Panc1 (cell line): ENCODE data around the gene NTN4. TPM values are rescaled to one million over a fixed set of nuclear protein-coding genes. Genes with fewer than 3 reads are reported as not detected.

Source experiments
- ATAC-seq: fragments of 200-7000 bp; cut with Tn5 transposase; 2 replicates; pipeline ENCODE4 v1.9.1; 2020; ENCODE audit warnings: mild to moderate bottlenecking, moderate library complexity
- BruUV-seq: library from RNA; stranded (reverse); fragments of 400-500 nt; replicated peaks from 2 replicates; lab custom pipeline; 2021; lab: Mats Ljungman, UMichigan
- CTCF ChIA-PET: fragments of 300-600 bp; sonication (Branson Sonifier 250); formaldehyde crosslinking; loops from one replicate; lab custom pipeline; 2022; ENCODE audit warnings: antibody characterized with exemption; lab: Charles Lee
- POLR2A ChIA-PET: fragments of 300-600 bp; sonication (Branson Sonifier 250); formaldehyde crosslinking; loops from one replicate; lab custom pipeline; 2022; ENCODE audit warnings: antibody characterized with exemption; lab: Charles Lee
- DNase-seq: peaks from one replicate; pipeline ENCODE4 v3.0.0-alpha.2; 2010; ENCODE audit warnings: low read depth, low spot score
- H3K27ac ChIP-seq: 2 replicates; pipeline ENCODE4 v1.5.1; 2011; ENCODE audit warnings: mild to moderate bottlenecking, low read length, inconsistent platforms
- H3K27me3 ChIP-seq: fragments of 200-500 bp; sonication (Bioruptor generic); 2 replicates; pipeline ENCODE4 v1.6.0; 2014; ENCODE audit warnings: low read length, inconsistent platforms; ENCODE audit not compliant: control insufficient read depth, insufficient read depth
- H3K36me3 ChIP-seq: fragments of 200-500 bp; sonication (Bioruptor generic); 2 replicates; pipeline ENCODE4 v1.5.1; 2014; ENCODE audit warnings: inconsistent platforms, mild to moderate bottlenecking, low read length, moderate library complexity; ENCODE audit not compliant: control insufficient read depth, insufficient read depth
- H3K4me1 ChIP-seq: 2 replicates; pipeline ENCODE4 v1.5.1; 2011; ENCODE audit warnings: inconsistent platforms, mild to moderate bottlenecking, low read length, moderate library complexity; ENCODE audit not compliant: control insufficient read depth, insufficient read depth
- H3K4me3 ChIP-seq, 2 experiments: 2 replicates each; pipeline ENCODE4 v1.5.1; 2011 to 2012; ENCODE audit warnings: low read depth in 2 of 2, low read length in 2 of 2, mild to moderate bottlenecking in 2 of 2, inconsistent platforms in 1 of 2, moderate library complexity in 1 of 2
- H3K9me3 ChIP-seq: fragments of 200-500 bp; sonication (Bioruptor generic); 2 replicates; pipeline ENCODE4 v1.5.1; 2014; ENCODE audit warnings: low read depth, mild to moderate bottlenecking, inconsistent platforms, low read length, moderate library complexity; ENCODE audit not compliant: control insufficient read depth, insufficient read depth
- CTCF ChIP-seq: fragments of 450-650 bp; IDR thresholded peaks from 2 replicates; pipeline ENCODE4 v1.5.1; 2017; ENCODE audit warnings: mild to moderate bottlenecking
- POLR2AphosphoS5 ChIP-seq: IDR thresholded peaks from 2 replicates; pipeline ENCODE4 v1.6.1; 2012; ENCODE audit warnings: mild to moderate bottlenecking, low read depth, low read length, moderate library complexity
- REST ChIP-seq, 2 experiments: IDR thresholded peaks; 2 replicates each; pipeline ENCODE4 v1.6.1; 2011 to 2012; ENCODE audit warnings: low read depth in 2 of 2, control low read depth in 1 of 2, low read length in 1 of 2, mild to moderate bottlenecking in 1 of 2, moderate library complexity in 1 of 2; ENCODE audit not compliant: insufficient read depth in 1 of 2
- SIN3A ChIP-seq: IDR thresholded peaks from 2 replicates; pipeline ENCODE4 v1.6.1; 2012; ENCODE audit warnings: low read depth, mild to moderate bottlenecking, low read length, moderate library complexity, borderline replicate concordance; ENCODE audit not compliant: insufficient read depth
- TCF7L2 ChIP-seq: IDR thresholded peaks from 2 replicates; pipeline ENCODE4 v1.6.1; 2011; ENCODE audit warnings: mild to moderate bottlenecking, low read depth, low read length, inconsistent platforms
- in situ Hi-C: cut with HindIII; loops from 2 replicates; pipeline ENCODE4 v1.10.0; 2016; ENCODE audit warnings: low sequenced_read_pairs, low pct_unique_long_range_greater_than_20kb
- intact Hi-C: fragments of 100-400 bp; cut with micrococcal nuclease; formaldehyde crosslinking; loops from one replicate; pipeline ENCODE4 v1.10.0; 2022; ENCODE audit not compliant: unreplicated experiment
- total RNA-seq: library from RNA; stranded (reverse); gene quantifications from one replicate; pipeline ENCODE4 v1.2.1, GENCODE V29; 2021; ENCODE audit not compliant: unreplicated experiment

The NTN4 gene
- total RNA-seq, 1 experiment from 2014 or later, result 17.1 TPM

GRCh38 chr12:95701722-95702418, 88.7 kb downstream of the NTN4 start:
- no peak for ATAC-seq
- no peak for DNase-seq

GRCh38 chr12:95701275-95701674, 89.3 kb downstream of the NTN4 start:
- no peaks in the 10 kb centered on the region for H3K9me3 ChIP-seq
- H3K27me3 ChIP-seq, result no peaks in the 10 kb centered on the region; the same call in 1 of the 2 replicates
- TF ChIP-seq TCF7L2 (no peak), CTCF (no peak), REST (IDR thresholded peaks at IDR 0.05; ENCODE audit: insufficient read depth in 1 of 2, low read depth in 2 of 2, low read length in 1 of 2) (no peak), POLR2AphosphoS5 (no peak), SIN3A (no peak)
- POLR2A ChIA-PET, result no interaction called here
- CTCF ChIA-PET, result no interaction called here
- BruUV-seq, result no TSS peak
- in situ Hi-C loops, result no loop called here
- no peak for ATAC-seq
- no peak for DNase-seq
- no peak overlapping the region for H3K27ac ChIP-seq
- H3K4me3 ChIP-seq, result no peak overlapping the region
- H3K36me3 ChIP-seq, result no peaks in the 10 kb centered on the region
- intact Hi-C loops, result no loop called here
- H3K4me1 ChIP-seq, result no peaks in the 10 kb centered on the region

More at GRCh38 chr12:95701722-95702418, 88.7 kb downstream of the NTN4 start:
- intact Hi-C loops, result no loop called here
- Histone ChIP-seq H3K4me1 (no peaks in the 10 kb centered on the region), H3K9me3 (no peaks in the 10 kb centered on the region), H3K36me3 (no peaks in the 10 kb centered on the region), H3K27ac (no peak overlapping the region), H3K27me3 (no peaks in the 10 kb centered on the region; the same call in 1 of the 2 replicates), H3K4me3 (no peak overlapping the region)
- no peak for TF ChIP-seq SIN3A
- TF ChIP-seq CTCF, result no peak
- no peak for TF ChIP-seq POLR2AphosphoS5
- no peak for TF ChIP-seq REST (IDR thresholded peaks at IDR 0.05; ENCODE audit: insufficient read depth in 1 of 2, low read depth in 2 of 2, low read length in 1 of 2)
- TF ChIP-seq TCF7L2, result no peak
- CTCF ChIA-PET, result no interaction called here
- BruUV-seq, result no TSS peak
- POLR2A ChIA-PET, result no interaction called here
- in situ Hi-C loops, result no loop called here
